ENCODE data around the gene HYI.
"Not testable (repeated sequence)": the region's sequence is repeated elsewhere in the genome, so short reads cannot be mapped to it uniquely, and the experiment has no call there.

Gene HYI, protein sequence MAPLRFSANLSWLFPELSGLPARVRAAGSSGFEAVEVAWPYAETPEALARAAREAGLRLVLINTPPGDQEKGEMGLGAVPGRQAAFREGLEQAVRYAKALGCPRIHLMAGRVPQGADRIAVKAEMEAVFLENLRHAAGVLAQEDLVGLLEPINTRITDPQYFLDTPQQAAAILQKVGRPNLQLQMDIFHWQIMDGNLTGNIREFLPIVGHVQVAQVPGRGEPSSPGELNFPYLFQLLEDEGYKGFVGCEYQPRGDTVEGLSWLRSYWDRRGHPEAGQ

GRCh38 chr1:43453442-43454269, at the start of gene HYI:
TSS of gene HYI (minus strand) at chr1:43453931. CDS start at chr1:43453793, 138 bp downstream.
- peak; percentile 47 for DNase-seq (ENCODE audit: low read depth)

DNA sequence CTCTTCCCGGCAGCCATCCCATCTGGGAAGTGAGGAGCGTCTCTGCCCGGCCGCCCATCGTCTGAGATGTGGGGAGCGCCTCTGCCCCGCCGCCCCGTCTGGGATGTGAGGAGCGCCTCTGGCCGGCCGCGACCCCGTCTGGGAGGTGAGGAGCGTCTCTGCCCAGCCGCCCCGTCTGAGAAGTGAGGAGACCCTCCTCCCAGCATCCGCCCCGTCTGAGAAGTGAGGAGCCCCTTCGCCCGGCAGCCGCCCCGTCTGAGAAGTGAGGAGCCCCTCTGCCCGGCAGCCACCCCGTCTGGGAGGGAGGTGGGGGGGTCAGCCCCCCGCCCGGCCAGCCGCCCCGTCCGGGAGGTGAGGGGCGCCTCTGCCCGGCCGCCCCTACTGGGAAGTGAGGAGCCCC, 48.1 kb upstream of the HYI start:
- not testable (repeated sequence) for DNase-seq (ENCODE audit: low read depth)

- DNase-seq (ENCODE audit: low read depth), result no peak
These were observed 46.2 kb upstream of the HYI start for GRCh38 chr1:43499898-43500297.

DNA sequence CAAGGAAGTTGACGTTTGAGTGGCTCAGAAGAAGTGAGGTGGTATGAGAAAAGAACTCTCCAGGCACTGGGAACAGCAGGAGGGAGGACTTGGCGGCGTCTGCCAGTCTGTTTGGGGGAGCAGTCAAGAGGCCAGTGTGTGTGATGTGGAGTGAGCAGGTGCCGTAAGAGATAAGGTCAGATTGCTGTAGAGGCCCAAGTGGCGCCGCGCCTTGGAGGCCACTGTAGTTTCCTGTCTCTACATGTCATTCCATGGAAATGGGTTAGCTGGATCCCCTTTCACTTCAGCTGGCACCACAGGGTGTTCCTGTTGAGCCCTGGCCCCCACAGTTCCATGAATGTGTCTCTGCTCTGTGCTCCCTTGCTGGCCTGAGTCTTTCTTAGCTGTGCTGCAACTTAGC, 41.5 kb upstream of the HYI start:
- no peak for DNase-seq (ENCODE audit: low read depth)

- DNase-seq (ENCODE audit: low read depth), result no peak
These were observed 40.1 kb upstream of the HYI start for GRCh38 chr1:43493661-43494450.

GRCh38 chr1:43492826-43493225, 39.1 kb upstream of the HYI start:
- DNase-seq (ENCODE audit: low read depth), result no peak

DNA sequence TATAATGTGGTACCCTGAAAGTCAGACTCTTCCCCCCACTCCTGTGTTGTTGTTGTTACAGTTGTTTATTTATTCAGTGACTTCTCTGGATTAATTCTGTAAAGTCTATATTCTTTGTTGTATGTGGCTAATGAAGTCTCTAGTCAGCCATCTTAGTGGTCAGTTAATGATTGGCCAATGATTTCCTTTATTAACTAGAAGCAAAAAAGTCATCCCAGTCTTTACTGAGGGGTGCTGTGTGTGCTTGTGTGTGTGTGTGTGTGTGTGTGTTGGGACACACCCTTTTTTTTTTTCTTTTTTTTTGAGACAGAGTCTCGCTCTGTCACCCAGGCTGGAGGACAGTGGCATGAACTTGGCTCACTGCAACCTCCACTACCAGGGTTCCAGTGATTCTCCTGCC, 37.3 kb upstream of the HYI start:
- no peak for DNase-seq (ENCODE audit: low read depth)

GRCh38 chr1:43488165-43488564, 34.4 kb upstream of the HYI start:
- no peak for DNase-seq (ENCODE audit: low read depth)

DNA sequence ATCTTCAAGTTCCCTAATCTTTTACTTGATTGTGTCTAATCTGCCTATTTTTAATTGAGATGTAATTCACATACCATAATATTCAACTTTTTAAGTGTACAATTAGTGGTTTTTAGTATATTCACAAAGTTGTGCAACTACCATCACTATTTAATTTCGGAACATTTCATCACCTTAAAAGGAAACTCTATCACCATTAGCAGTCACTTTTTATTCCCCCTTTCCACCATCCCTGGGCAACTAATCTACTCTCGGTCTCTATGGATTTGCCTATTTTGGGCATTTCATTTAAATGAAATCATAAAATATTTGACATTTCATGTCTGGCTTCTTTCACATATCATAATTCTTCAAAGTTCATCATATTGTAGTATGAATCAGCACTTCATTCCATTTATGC, 30.6 kb upstream of the HYI start:
- no peak for DNase-seq (ENCODE audit: low read depth)

GRCh38 chr1:43482215-43482614, 28.5 kb upstream of the HYI start:
- DNase-seq (ENCODE audit: low read depth), result no peak

GRCh38 chr1:43481491-43481890, 27.8 kb upstream of the HYI start:
- no peak for DNase-seq (ENCODE audit: low read depth)

GRCh38 chr1:43479414-43479813, 25.7 kb upstream of the HYI start:
- DNase-seq (ENCODE audit: low read depth), result no peak

DNA sequence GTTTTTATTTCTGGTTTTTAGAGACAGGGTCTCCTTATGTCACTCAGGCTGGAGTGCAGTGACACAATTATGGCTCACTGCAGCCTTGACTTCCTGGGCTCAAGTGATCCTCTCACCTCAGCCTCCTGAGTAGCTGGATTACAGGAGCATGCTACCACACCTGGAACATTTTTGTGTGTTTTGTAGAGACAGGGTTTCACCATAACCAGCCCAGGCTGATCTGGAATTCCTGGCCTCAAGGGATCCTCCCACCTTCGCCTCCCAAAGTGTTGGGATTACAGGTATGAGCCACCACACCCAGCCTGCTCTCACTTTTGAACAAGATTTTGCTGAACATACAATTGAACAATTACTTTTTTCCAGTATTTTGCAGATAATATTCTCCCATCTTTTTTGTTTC, 24.0 kb upstream of the HYI start:
- DNase-seq (ENCODE audit: low read depth), result no peak

- not testable (repeated sequence) for DNase-seq (ENCODE audit: low read depth)
These were observed 22.1 kb upstream of the HYI start for GRCh38 chr1:43475611-43476401.

DNA sequence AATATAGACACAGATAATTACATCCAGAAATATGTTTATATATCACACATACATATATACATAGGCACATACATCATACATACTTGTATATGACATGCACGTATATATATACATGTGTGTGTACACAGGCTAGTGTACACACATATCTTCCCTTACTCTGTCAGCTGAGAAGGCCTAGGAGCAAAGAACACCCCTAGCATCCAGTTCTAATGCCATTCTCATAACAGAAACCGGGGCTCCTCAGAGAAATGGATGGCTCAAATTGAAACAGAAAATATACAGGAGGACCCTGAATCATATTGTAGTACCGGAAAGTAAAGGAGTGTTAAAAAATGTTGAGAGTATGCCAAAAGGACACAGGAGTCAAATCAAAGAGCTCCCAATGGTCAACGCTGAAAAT, 19.7 kb upstream of the HYI start:
- no peak for DNase-seq (ENCODE audit: low read depth)

GRCh38 chr1:43472463-43473151, 18.9 kb upstream of the HYI start:
- DNase-seq (ENCODE audit: low read depth), result not testable (repeated sequence)

DNA sequence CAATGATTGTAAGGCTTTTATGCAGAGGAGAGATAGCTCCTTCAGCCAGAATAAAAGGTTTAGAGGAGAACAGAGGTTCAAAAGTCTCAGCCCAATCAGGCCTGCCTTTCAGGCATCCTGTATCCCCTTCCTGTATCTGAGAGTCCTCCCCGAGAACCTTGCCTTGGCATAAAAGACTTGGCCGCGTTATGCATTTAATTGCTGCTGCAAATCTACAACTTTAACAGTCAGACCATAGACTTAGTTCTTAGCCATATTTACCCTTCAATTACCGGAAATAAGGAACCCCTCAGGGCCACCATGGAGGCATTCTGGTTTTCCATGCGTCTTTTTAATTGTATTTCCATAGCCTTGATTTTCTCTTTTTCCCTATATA, 18.3 kb upstream of the HYI start:
- DNase-seq (ENCODE audit: low read depth), result no peak

- no peak for DNase-seq (ENCODE audit: low read depth)
These were observed 16.2 kb upstream of the HYI start for GRCh38 chr1:43469932-43470331.

DNA sequence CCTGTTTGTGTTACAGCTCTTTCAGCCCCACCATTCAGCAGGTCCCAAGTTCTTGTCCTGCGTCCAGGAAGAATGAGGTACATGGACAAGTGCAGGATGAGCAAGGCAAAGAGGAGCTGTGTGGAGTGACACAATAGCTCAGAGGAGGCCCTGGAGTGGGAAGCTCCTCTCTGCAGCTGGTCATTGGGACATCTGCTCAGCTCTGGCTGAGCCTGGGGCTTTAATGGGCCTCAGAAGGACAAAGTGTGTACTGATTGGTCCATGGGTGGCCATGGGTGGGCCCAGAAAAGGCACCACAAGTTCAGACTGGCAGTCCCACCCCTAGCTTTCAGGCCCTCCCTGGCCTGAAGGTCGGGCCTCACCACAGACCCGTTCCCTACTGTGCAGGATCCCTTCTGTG, 14.7 kb upstream of the HYI start:
- no peak for DNase-seq (ENCODE audit: low read depth)

DNA sequence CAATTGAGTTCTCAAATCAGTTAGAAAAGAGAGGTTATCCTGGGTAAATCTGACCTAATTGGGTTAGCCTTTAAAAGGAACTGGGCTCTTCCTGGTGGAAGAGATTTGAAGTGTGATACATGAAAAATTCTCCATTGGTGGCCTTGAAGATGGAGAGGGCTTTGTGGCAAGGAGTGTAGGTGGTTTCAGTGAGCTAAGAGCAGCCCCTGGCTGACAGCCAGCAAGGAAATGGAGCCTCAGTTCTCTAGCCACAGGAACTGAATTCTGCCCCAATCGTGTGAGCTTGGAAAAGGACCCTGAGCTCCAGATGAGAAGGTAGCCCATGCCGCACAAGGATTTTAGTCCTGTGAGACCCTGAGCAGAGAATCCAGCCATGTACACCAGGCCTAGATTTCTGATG, 12.7 kb upstream of the HYI start:
- no peak for DNase-seq (ENCODE audit: low read depth)

- no peak for DNase-seq (ENCODE audit: low read depth)
These were observed 11.9 kb upstream of the HYI start for GRCh38 chr1:43465505-43466067.
